GM19372 (cell line): ENCODE results near the gene PLA2G6.

Experiments used
- ATAC-seq: cut with Tn5 transposase; IDR thresholded peaks from one replicate; pipeline ENCODE4 v1.9.1; 2021; ENCODE audit warnings: mild to moderate bottlenecking, low read depth, moderate library complexity; ENCODE audit not compliant: unreplicated experiment

Gene PLA2G6

GRCh38 chr22:38114484-38115398 is 66.9 kb downstream of the PLA2G6 start:
- ATAC-seq: no peak

- ATAC-seq: no peak
Measured at GRCh38 chr22:38112381-38112780, 69.2 kb downstream of the PLA2G6 start.

GRCh38 chr22:38111925-38112355 is 69.7 kb downstream of the PLA2G6 start:
- ATAC-seq: no peak

GRCh38 chr22:38110863-38111852 is 70.5 kb downstream of the PLA2G6 start:
- ATAC-seq: no peak

GRCh38 chr22:38110008-38110862 is 71.4 kb downstream of the PLA2G6 start, which contains the start of gene BAIAP2L2:
Gene BAIAP2L2, minus strand, starts transcription at chr22:38110684. Its CDS starts 159 bp downstream, at chr22:38110525.
- no peak for ATAC-seq

- ATAC-seq: no peak
Measured at GRCh38 chr22:38109371-38110001, 72.1 kb downstream of the PLA2G6 start.

- no peak for ATAC-seq
Measured at GRCh38 chr22:38108561-38109319, 72.9 kb downstream of the PLA2G6 start.

- no peak for ATAC-seq
Measured at GRCh38 chr22:38107692-38108515, 73.7 kb downstream of the PLA2G6 start.

GRCh38 chr22:38106814-38107578 is 74.6 kb downstream of the PLA2G6 start:
- no peak for ATAC-seq

GRCh38 chr22:38104084-38104483 is 77.5 kb downstream of the PLA2G6 start:
- no peak for ATAC-seq

GRCh38 chr22:38103641-38104040 is 78.0 kb downstream of the PLA2G6 start:
- no peak for ATAC-seq

GRCh38 chr22:38098410-38099249 is 83.0 kb downstream of the PLA2G6 start:
- ATAC-seq: no peak

GRCh38 chr22:38097557-38098409 is 83.8 kb downstream of the PLA2G6 start:
- ATAC-seq: no peak

- ATAC-seq: no peak
Measured at GRCh38 chr22:38097058-38097457, 84.6 kb downstream of the PLA2G6 start.

- no peak for ATAC-seq
Measured at GRCh38 chr22:38089474-38089851, 92.2 kb downstream of the PLA2G6 start.
